Measurements from ENCODE around the gene SORCS2.

SORCS2 gene

DNA sequence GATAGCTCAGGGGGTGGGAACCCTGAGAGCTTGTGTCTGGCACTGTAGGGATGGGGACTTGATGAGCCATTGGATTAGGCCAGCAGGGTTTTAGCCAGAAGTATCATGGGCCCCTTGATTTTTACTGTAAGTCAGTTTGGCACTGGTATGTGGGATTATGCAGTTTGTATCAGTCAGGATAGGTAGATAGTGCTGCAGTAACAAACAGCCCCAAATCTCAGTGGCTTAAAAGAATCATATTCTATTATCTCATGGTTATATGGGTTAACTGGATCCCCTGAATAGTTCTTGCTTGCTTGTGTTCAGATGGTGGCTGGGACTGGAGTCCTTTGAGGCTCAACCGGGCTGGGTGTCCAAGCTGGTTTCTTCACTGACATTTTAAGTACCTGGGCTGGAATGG, 56.5 kb downstream of the SORCS2 start:
- TF ChIP-seq, protein P1, sequence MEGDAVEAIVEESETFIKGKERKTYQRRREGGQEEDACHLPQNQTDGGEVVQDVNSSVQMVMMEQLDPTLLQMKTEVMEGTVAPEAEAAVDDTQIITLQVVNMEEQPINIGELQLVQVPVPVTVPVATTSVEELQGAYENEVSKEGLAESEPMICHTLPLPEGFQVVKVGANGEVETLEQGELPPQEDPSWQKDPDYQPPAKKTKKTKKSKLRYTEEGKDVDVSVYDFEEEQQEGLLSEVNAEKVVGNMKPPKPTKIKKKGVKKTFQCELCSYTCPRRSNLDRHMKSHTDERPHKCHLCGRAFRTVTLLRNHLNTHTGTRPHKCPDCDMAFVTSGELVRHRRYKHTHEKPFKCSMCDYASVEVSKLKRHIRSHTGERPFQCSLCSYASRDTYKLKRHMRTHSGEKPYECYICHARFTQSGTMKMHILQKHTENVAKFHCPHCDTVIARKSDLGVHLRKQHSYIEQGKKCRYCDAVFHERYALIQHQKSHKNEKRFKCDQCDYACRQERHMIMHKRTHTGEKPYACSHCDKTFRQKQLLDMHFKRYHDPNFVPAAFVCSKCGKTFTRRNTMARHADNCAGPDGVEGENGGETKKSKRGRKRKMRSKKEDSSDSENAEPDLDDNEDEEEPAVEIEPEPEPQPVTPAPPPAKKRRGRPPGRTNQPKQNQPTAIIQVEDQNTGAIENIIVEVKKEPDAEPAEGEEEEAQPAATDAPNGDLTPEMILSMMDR (IDR thresholded peaks at IDR 0.05; ENCODE audit: low read depth, low read length), result no peak
- no peak overlapping the region for H3K4me3 ChIP-seq (ENCODE audit: low read depth, low read length)

DNA sequence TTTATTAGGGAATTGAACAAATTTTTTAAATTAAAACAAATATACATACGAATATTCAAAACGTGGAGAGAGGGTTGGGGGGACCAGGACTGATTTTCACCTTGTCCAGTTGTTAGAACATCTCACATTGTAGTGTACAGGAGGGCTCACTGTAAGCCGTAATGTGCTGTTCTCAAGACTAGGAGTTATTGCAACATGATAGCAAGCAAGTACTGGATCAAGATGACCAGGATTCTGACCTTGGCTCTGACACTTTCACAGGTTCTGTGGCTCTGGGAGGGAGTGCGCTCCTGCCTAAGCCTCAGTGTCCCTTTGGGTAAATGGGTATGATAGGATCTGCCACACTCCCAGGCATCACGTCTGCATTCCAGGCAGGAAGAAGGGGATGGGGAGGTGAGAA, 59.0 kb downstream of the SORCS2 start:
- TF ChIP-seq, protein P1 (IDR thresholded peaks at IDR 0.05; ENCODE audit: low read depth, low read length), result no peak
- H3K4me3 ChIP-seq (ENCODE audit: low read depth, low read length), result no peak overlapping the region

DNA sequence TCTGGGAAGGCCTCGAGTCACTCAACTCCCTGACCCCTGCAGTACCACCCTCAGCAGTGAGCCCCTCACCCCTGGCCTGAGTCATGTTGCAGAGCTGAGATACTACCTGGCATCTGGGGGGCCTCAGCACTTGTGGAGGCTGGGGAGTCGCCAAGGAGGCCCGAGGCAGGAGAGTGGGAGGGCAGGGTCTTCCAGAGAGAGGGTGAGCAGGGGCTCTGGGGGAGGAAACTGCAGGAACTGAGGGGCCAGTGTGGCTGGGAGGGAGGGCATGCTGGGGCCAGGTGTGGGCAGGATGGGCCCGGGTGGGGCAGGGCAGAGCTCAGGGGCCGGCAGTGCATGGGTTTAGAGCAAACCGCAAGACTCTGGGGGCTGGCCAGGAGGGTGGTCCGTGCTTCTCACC, 59.7 kb downstream of the SORCS2 start:
- TF ChIP-seq, protein P1 (IDR thresholded peaks at IDR 0.05; ENCODE audit: low read depth, low read length), result no peak
- no peak overlapping the region for H3K4me3 ChIP-seq (ENCODE audit: low read depth, low read length)

DNA sequence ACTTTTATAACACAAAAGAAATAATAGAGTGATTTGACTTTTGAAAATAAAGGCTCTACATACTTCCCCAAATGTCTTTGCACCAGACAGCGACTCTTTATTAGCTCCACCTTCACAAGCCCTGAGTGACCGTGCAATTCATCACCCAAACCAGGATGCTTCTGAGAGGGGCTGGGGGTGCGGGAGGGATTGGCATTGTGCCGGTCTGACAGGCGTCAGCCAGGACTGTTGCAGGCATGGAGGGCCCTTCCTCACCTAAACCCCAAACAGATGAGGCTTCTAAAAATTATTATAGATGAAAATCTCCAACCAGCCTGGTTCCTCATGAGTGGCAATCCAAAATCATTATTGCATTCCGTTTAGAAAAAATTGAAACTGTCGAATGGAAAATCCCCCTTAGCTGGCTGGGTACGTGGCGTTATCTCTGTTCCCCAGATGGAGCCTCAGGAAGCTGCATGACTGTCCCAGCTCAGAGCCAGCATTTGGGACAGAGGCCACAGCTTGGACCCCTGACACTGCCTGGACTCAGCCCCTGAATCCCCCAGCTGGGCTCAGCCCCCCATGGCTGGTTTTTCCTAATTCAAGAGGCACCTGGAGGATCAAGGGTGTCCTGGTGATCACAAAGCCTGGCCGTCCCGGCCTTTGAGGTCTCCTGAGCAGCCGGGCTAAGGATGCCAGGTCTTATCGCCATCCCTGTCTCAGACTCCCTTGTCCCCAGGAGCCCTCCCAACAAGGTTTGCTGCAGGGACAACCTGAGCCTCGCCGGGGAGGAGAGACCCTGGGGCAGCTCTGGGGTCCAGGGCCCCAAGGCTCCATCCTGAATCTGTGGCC, 60.4 kb downstream of the SORCS2 start:
- no peak overlapping the region for H3K4me3 ChIP-seq (ENCODE audit: low read depth, low read length)
- TF ChIP-seq, protein P1 (IDR thresholded peaks at IDR 0.05; ENCODE audit: low read depth, low read length), result no peak

DNA sequence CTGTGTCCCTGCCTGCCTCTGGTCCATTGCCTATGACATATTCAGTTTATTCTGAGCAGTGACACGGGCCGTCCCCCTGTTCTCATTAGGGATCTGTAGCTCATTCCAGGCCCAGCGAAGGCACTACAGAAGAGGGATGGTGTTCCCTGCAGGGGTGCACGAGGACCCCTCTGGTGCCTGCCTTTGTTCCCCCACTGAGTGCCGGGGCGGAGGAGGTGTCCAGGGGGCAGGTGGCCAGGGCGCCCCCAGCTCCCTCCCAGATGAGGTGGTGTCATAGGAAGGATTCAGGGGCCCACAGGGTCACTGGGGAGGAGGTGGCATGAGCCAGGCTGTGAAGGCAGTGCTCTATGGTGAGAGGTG, 61.0 kb downstream of the SORCS2 start:
- no peak overlapping the region for H3K4me3 ChIP-seq (ENCODE audit: low read depth, low read length)
- TF ChIP-seq, protein P1 (IDR thresholded peaks at IDR 0.05; ENCODE audit: low read depth, low read length), result no peak

DNA sequence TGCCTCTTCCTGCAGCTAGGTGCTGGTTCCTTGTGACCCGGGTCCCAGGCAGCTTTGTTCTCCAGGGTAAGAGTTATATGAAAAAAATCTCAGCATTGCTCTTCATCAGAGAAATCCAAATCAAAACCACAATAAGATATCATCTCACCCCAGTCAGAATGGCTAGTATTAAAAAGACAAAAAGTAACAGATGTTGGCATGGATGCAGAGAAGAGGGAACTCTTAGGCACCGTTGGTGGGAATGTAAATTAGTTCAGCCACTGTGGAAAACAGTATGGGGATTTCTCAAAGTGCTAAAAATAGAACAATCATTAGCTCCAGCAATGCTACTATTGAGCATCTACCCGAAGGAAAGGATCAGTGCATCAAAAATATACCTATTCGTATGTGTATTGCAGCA, 61.5 kb downstream of the SORCS2 start:
- no peak overlapping the region for H3K4me3 ChIP-seq (ENCODE audit: low read depth, low read length)
- TF ChIP-seq, protein P1 (IDR thresholded peaks at IDR 0.05; ENCODE audit: low read depth, low read length), result no peak

DNA sequence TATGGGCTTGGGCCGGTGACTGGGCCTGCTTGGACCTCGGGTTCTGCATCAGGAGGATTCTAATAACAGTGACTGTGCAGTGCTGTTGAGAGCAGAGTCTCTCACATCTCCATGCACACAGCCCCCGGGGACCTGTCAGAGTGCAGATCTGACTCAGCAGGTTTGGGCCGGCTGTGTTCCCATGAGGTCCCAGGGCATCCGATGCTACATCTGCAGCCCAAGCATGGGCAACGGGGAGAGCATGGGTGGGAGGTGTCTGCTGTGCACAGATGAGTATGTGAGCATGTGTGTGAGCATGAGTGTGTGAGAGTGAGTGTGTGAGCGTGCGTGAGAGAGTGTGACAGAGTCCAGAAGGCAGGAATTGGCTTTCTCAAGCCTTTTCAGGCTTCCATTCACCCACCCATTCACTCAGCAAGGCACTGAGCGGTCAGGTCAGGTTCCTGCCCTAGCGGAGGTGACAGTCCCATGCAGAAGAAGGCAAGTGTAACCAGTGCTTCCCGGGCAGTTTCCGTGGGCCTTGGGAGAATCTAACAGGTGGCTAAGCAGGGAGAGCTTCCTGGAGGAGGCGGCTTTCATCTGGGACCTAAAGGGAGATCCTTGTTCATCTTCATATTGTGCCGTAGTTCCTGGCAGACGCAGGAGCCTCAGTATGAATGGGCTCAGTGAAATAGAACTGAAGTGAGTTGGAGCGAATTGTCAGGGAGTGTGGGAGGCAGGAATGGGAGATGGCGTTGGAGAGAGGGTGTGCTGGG, 62.6 kb downstream of the SORCS2 start:
- H3K4me3 ChIP-seq (ENCODE audit: low read depth, low read length), result no peak overlapping the region
- TF ChIP-seq, protein P1 (IDR thresholded peaks at IDR 0.05; ENCODE audit: low read depth, low read length), result no peak

Measured in WI38 (cell line).